GM18505 (cell line): ENCODE results near the gene CELSR1.

Experiments used
- ATAC-seq: cut with Tn5 transposase; IDR thresholded peaks from one replicate; pipeline ENCODE4 v1.9.1; 2021; ENCODE audit not compliant: unreplicated experiment
- POLR2A ChIP-seq: IDR thresholded peaks from 4 replicates; pipeline ENCODE4 v1.6.1; 2011; ENCODE audit warnings: borderline replicate concordance; ENCODE audit not compliant: insufficient read depth, insufficient read length; ENCODE audit errors: extremely low read depth

The CELSR1 gene

GRCh38 chr22:46394622-46395021, 142.8 kb downstream of the CELSR1 start:
- TF ChIP-seq POLR2A: no peak
- ATAC-seq: no peak

- no peak for ATAC-seq
Observed at GRCh38 chr22:46393873-46394272, 143.5 kb downstream of the CELSR1 start.

GRCh38 chr22:46392137-46392844, 145.1 kb downstream of the CELSR1 start:
- no peak for TF ChIP-seq POLR2A
- ATAC-seq: no peak

More at GRCh38 chr22:46393873-46394272, 143.5 kb downstream of the CELSR1 start:
- TF ChIP-seq POLR2A: no peak

GRCh38 chr22:46391486-46392136, 145.8 kb downstream of the CELSR1 start:
- no peak for TF ChIP-seq POLR2A

DNA sequence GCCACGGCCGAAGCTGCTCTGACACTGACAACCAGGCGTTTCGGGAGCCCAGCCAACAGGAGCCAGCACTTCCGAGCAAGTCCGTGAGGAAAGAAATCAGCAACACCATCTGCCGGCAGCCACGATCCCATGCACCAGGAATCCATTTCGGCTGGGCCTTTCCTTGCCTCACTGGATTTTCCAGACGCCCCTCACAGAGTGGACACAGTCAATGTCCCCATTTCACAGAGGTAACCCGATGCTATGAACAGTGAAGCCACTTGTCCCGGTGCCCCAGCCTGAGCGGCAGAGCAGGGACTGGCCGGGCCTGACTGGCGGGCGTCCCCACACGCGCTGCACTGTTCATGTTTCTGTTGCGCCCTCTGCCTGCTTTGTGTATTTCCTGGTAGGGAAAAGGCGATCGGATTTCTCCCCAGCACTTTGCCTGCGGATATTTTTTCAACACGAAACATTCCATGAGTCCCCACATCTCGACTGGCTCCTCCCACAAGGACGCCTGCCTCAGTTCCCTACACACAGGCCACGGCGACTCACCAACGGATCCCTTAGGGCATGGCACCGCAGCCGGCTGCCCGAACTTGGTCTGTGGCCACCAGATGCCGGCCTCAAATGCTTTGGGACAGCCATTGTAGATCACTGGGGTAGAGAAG, 146.6 kb downstream of the CELSR1 start:
- no peak for ATAC-seq
- TF ChIP-seq POLR2A: no peak

More at GRCh38 chr22:46391486-46392136, 145.8 kb downstream of the CELSR1 start:
- ATAC-seq: no peak

DNA sequence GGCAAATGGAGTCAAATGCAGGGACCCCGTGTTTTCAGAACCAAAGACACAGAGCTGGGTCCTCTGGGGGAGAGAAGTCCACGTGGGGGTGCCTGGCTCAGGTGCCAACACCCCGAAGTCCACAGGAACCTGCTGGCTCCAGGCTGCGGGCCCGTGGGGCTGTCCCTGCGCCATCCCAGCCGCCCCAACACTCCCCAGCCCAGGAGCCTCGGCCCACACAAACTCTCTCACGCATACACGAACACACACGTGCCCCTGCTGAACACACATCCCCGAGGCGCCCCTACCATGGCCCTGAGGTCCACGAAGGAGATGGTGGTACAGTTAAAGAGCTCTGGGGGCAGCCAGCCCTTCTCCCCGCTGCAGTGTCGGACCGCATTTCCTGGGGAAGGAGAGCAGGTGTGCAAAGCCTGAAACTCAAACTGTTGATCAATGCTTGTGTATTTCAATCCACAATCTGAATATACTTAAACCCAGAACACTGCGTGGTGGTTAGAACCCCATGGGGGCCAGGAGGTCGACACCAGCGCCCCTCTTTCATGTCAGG, 147.2 kb downstream of the CELSR1 start:
- no peak for TF ChIP-seq POLR2A
- no peak for ATAC-seq

- TF ChIP-seq POLR2A: no peak
- ATAC-seq: no peak
Observed at GRCh38 chr22:46389081-46389480, 148.3 kb downstream of the CELSR1 start.

- no peak for TF ChIP-seq POLR2A
- no peak for ATAC-seq
Observed at GRCh38 chr22:46388647-46389046, 148.8 kb downstream of the CELSR1 start.

- ATAC-seq: no peak
- TF ChIP-seq POLR2A: no peak
Observed at GRCh38 chr22:46387748-46388147, 149.7 kb downstream of the CELSR1 start.

GRCh38 chr22:46386312-46386711, 151.1 kb downstream of the CELSR1 start:
- no peak for ATAC-seq

DNA sequence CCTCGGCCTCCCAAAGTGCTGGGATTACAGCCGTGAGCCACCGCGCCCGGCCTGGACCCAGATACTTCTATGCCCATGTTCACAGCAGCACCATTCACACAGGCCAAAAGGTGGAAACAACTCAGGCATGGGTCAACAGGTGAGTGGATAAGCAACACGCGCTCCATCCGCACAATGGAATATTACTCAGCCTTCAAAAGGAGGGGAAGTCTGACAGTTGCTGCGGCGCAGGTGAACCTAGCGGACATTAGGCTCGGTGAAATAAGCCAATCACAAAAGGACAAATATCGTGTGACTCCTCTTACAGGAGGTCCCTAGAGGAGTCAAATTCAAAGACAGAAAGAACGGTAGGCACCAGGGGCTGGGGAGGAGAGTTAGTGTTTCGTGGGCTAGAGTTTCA, 154.9 kb downstream of the CELSR1 start:
- ATAC-seq: no peak
- TF ChIP-seq POLR2A: no peak

More at GRCh38 chr22:46386312-46386711, 151.1 kb downstream of the CELSR1 start:
- TF ChIP-seq POLR2A: no peak

- no peak for ATAC-seq
- no peak for TF ChIP-seq POLR2A
Observed at GRCh38 chr22:46381731-46382130, 155.7 kb downstream of the CELSR1 start.

GRCh38 chr22:46381142-46381541, 156.3 kb downstream of the CELSR1 start:
- no peak for ATAC-seq
- no peak for TF ChIP-seq POLR2A
